ENCODE results near the gene DIAPH2. TPM values are rescaled to one million over a fixed set of nuclear protein-coding genes. Genes with fewer than 3 reads are reported as not detected.
"Not testable (repeated sequence)": the region's sequence is repeated elsewhere in the genome, so short reads cannot be mapped to it uniquely, and the experiment has no call there.

DIAPH2 gene
- total RNA-seq, 2 experiments from 2014 or later, result 11.0 to 11.8 TPM

DNA sequence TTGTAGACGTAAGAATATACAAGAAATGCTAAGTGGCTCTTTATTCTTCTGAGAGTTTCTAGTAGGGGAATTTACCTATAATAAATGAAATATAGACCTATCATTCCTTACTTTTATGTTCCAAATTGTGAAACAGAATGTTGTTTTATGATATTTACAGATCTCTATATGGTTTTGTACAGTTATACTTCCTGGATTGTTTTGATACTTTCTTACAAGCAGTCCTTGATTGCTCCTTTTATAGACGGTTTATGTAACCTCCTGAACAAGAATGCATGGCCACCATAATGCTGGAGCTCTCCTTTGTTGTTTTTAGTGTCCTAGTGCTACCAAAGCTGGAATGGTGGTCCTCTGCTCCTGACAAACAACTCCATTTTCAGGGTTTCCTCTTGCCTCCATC is 107.4 kb downstream of the DIAPH2 start:
- H3K27ac Mint-ChIP-seq, result no peak overlapping the region
- no peaks in the 10 kb centered on the region for H3K27me3 Mint-ChIP-seq
- no peaks in the 10 kb centered on the region for H3K36me3 Mint-ChIP-seq (ENCODE audit: low read depth)
- no peaks in the 10 kb centered on the region for H3K9me3 Mint-ChIP-seq
- ChIA-PET POLR2A (no interaction called here), CTCF (no interaction called here)
- H3K4me1 Mint-ChIP-seq, result no peaks in the 10 kb centered on the region
- no peak overlapping the region for H3K4me3 Mint-ChIP-seq
- no peak for DNase-seq

DNA sequence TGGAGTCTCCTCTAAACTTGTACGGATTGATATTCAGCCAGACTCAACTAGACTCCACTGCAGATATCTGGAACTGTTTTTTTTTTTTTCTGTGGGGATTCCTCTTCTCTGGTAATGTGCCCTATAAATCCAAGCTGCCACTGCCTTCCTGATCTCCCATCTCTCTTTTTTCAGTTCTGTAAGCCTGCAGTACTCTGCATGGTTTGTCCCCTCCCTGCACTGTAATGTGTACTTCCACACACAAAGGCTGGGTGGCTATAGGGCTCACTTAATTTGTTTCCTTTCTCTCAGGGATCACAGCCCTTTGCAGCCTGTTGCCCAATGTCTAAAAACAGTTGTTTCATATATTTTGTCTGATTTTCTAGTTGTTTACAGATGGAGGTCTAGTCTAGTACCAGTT is 114.3 kb downstream of the DIAPH2 start:
- Mint-ChIP-seq H3K4me1 (no peaks in the 10 kb centered on the region), H3K36me3 (ENCODE audit: low read depth) (no peaks in the 10 kb centered on the region), H3K9me3 (no peaks in the 10 kb centered on the region), H3K27ac (no peak overlapping the region), H3K27me3 (no peaks in the 10 kb centered on the region), H3K4me3 (no peak overlapping the region)
- DNase-seq, result no peak
- POLR2A ChIA-PET, result no interaction called here
- CTCF ChIA-PET, result no interaction called here

DNA sequence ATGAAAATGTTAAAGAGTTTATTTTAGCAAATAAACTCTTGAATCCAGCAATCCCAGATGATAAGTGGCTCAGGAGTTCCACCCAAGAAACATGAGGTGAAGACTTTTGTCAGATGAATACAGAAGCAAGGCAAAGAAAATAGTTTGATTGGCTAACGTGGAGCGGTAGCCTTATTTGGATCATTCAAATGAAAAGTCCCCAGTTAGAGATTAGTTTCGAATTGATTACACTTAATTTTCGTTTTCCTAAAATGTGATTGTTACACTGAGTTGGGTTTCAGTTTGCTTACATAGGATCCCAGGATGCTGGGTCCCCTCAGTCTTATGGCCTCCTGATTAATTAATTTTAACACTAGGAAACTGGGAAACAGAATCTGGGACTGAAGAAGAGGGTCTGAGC is 122.7 kb downstream of the DIAPH2 start:
- H3K9me3 Mint-ChIP-seq, result no peaks in the 10 kb centered on the region
- no peak overlapping the region for H3K4me3 Mint-ChIP-seq
- no peaks in the 10 kb centered on the region for H3K36me3 Mint-ChIP-seq (ENCODE audit: low read depth)
- H3K27me3 Mint-ChIP-seq, result no peaks in the 10 kb centered on the region
- DNase-seq, result no peak
- no peak overlapping the region for H3K27ac Mint-ChIP-seq
- ChIA-PET POLR2A (no interaction called here), CTCF (no interaction called here)
- no peaks in the 10 kb centered on the region for H3K4me1 Mint-ChIP-seq

DNA sequence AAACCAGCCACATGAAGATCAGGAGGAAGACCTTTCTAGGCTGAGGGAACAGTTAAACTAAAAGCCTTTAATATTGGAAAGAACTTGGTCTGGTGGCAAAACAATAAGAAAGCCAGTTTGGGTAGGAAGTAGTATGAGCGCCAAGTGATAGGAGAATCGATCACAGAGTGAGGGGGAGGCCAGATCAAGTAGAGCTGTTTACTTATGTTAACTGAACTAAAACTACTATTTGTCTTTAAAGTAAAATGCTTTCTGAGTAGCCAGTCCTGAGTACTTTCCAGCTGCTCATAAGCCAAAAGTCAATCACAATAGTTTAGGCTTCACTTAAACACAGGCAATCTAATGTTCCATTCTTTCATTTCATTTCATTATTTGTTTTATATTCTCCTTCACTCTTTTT is 136.3 kb downstream of the DIAPH2 start:
- no peaks in the 10 kb centered on the region for H3K4me1 Mint-ChIP-seq
- no peak for DNase-seq
- no peaks in the 10 kb centered on the region for H3K27me3 Mint-ChIP-seq
- POLR2A ChIA-PET, result no interaction called here
- H3K4me3 Mint-ChIP-seq, result no peak overlapping the region
- no peak overlapping the region for H3K27ac Mint-ChIP-seq
- peaks cover 5% of the 10 kb centered on the region for H3K36me3 Mint-ChIP-seq (ENCODE audit: low read depth)
- peaks cover under 1% of the 10 kb centered on the region for H3K9me3 Mint-ChIP-seq
- CTCF ChIA-PET, result no interaction called here

DNA sequence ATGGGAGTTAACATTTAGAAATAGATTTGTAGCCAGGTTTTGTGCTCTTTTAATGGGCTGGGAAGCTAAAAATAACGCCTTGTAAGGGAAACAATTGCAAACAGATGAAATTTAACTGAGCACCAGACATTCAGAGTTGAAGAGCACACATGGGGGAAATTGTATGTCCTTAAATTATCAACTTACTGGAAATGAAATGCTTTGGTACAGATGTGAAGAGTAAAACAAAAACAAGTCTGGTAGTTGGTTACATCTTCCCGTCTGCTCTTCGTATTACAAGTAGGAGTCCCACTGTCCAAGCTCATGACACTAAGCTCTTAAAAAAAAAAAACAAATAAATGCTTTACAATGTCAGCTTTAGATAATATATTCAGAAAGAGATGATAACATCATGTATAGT is 139.5 kb downstream of the DIAPH2 start:
- Mint-ChIP-seq H3K4me1 (no peaks in the 10 kb centered on the region), H3K4me3 (no peak overlapping the region), H3K9me3 (no peaks in the 10 kb centered on the region), H3K27ac (no peak overlapping the region), H3K36me3 (ENCODE audit: low read depth) (no peaks in the 10 kb centered on the region), H3K27me3 (no peaks in the 10 kb centered on the region)
- ChIA-PET POLR2A (no interaction called here), CTCF (no interaction called here)
- no peak for DNase-seq

DNA sequence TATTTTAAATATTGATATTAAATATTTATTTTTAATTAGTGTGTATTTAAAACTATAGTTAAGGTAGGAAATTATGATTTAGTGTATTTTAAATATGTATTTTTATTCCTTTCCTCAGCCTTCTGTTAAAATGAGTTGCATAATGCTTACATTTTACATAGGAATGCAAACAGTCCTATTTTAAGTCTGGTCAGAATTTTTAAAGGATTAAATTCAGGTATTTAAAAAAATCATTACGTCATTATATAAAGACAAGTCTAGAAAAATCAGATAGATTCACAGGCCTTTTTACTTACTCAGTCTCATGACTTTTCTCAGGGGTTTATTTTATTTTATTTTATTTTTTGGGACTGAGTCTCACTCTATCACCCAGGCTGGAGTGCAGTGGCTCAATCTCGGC is 148.7 kb downstream of the DIAPH2 start:
- ChIA-PET CTCF (no interaction called here), POLR2A (no interaction called here)
- Mint-ChIP-seq H3K27me3 (no peaks in the 10 kb centered on the region), H3K27ac (no peak overlapping the region), H3K4me3 (no peak overlapping the region), H3K36me3 (ENCODE audit: low read depth) (no peaks in the 10 kb centered on the region), H3K4me1 (no peaks in the 10 kb centered on the region), H3K9me3 (no peaks in the 10 kb centered on the region)
- DNase-seq, result no peak

DNA sequence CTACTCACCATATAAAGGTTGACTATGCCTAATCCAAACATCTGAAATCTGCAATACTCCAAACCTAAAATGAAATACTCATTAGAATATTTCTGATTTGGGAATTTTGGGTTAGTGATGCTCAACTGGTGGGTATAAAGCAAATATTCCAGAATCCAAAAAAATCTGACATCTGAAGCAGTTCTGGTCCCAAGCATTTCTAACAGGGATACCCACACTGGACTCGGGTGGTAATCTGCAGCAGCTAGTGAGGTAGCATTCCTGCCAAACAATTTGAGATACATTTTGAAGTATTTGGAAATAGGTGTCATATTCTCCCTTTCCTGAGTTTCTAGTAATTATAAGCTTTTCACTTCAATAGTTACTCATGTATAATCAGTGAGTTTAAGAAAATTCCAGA is 149.5 kb downstream of the DIAPH2 start:
- CTCF ChIA-PET, result no interaction called here
- Mint-ChIP-seq H3K4me3 (no peak overlapping the region), H3K4me1 (no peaks in the 10 kb centered on the region), H3K36me3 (ENCODE audit: low read depth) (no peaks in the 10 kb centered on the region), H3K27ac (no peak overlapping the region), H3K9me3 (no peaks in the 10 kb centered on the region), H3K27me3 (no peaks in the 10 kb centered on the region)
- POLR2A ChIA-PET, result no interaction called here
- DNase-seq, result no peak

DNA sequence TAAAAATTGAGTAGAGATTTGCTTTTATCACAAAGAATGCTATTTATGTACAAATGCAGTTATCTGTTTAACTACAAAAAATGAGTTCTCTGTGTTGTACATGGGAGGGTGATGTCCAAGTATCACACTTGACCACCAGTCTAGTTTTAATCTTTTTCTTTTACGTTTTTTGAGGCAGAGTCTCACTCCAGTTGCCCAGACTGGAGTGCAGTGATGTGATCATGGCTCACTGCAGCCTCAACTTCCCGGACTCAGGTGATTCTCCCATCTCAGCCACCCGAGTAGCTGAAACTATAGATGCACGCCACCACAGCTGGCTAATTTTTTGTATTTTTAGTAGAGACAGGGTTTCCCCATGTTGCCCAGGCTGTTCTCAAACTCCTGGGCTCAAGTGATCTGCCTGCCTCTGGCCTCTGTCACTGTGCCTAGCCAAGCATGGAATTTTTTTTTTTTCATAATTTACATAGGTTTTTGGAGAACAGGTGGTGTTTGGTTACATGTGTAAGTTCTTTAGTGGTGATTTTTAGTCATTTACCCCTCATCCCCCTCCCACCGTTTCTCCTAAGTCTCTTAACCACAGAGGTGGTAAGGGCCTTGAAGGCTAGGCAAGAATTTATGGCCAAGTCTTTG is 151.1 kb downstream of the DIAPH2 start:
- Mint-ChIP-seq H3K27me3 (no peaks in the 10 kb centered on the region), H3K4me3 (no peak overlapping the region), H3K4me1 (no peaks in the 10 kb centered on the region), H3K9me3 (no peaks in the 10 kb centered on the region), H3K36me3 (ENCODE audit: low read depth) (no peaks in the 10 kb centered on the region), H3K27ac (no peak overlapping the region)
- POLR2A ChIA-PET, result no interaction called here
- CTCF ChIA-PET, result no interaction called here
- DNase-seq, result no peak

DNA sequence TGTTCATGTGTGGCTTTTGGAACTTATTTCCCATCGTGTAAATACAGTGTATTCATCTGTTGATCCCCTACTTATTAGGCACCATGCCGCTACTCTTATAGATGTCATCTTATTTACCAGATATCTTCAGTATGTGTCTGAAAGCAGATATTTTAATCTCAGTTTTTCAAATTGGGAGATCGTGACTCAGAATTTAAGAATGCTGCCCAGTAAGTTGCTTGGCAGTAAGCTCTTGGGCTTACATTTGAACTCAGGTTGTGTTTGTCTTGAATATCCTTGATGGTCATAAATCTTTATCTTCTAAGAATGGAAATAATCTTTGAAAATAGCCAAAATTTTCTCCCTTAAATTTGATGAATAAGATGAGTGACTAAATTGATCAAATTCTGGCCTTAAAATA is 153.2 kb downstream of the DIAPH2 start:
- H3K36me3 Mint-ChIP-seq (ENCODE audit: low read depth), result no peaks in the 10 kb centered on the region
- H3K9me3 Mint-ChIP-seq, result no peaks in the 10 kb centered on the region
- ChIA-PET CTCF (no interaction called here), POLR2A (interaction anchor here (1.3 kb wide), 1 partner anchor 11 kb away, joined by 4 read pairs; no protein-coding TSS in a partner anchor)
- no peaks in the 10 kb centered on the region for H3K27me3 Mint-ChIP-seq
- no peaks in the 10 kb centered on the region for H3K4me1 Mint-ChIP-seq
- no peak overlapping the region for H3K4me3 Mint-ChIP-seq
- no peak for DNase-seq
- no peak overlapping the region for H3K27ac Mint-ChIP-seq

DNA sequence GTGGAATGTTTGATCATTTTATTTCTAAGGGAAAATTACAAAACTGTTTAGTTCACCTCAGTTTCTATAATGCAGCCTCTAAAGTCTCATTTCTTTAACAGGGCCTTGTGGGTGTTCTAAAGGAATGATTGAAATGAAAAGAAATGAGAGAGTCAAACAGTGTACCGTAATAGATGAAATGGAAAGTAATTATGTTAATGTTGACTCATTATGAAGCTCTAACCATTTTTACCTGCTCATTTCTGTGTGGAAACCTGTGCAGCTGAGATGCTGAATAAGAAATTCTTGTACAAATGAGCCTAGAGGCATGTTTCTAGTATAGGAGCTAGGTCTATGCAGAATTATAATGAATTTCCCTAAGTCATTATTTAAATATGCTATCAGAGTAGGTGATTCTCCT is 153.9 kb downstream of the DIAPH2 start:
- no peak overlapping the region for H3K4me3 Mint-ChIP-seq

DNA sequence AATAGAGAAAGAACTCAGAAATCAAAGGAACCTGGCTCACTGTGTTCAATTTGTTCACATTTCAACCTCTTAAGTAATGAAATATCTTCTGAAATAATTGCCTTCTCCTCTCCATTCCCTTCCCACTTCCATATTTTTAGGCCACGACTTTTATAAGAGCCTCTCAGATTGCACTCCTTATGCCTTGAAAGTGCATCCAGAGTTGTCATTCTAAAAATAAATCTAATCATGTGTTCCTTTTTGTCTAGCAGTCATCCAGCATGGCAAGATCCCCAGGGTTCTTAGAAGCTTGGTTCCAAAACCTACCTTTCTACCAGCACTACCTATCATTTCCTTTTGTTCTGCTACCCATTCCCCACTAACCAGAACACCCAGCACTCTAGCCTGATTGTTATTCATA is 156.7 kb downstream of the DIAPH2 start:
- Mint-ChIP-seq H3K4me1 (no peaks in the 10 kb centered on the region), H3K27ac (no peak overlapping the region), H3K27me3 (no peaks in the 10 kb centered on the region), H3K9me3 (no peaks in the 10 kb centered on the region), H3K4me3 (no peak overlapping the region), H3K36me3 (ENCODE audit: low read depth) (no peaks in the 10 kb centered on the region)
- POLR2A ChIA-PET, result no interaction called here
- no peak for DNase-seq
- CTCF ChIA-PET, result no interaction called here

More for the DNA sequence above, 153.9 kb downstream of the DIAPH2 start:
- H3K36me3 Mint-ChIP-seq (ENCODE audit: low read depth), result no peaks in the 10 kb centered on the region
- no peaks in the 10 kb centered on the region for H3K4me1 Mint-ChIP-seq
- ChIA-PET POLR2A (no interaction called here), CTCF (no interaction called here)
- H3K27ac Mint-ChIP-seq, result no peak overlapping the region
- H3K27me3 Mint-ChIP-seq, result no peaks in the 10 kb centered on the region
- no peak for DNase-seq
- no peaks in the 10 kb centered on the region for H3K9me3 Mint-ChIP-seq

DNA sequence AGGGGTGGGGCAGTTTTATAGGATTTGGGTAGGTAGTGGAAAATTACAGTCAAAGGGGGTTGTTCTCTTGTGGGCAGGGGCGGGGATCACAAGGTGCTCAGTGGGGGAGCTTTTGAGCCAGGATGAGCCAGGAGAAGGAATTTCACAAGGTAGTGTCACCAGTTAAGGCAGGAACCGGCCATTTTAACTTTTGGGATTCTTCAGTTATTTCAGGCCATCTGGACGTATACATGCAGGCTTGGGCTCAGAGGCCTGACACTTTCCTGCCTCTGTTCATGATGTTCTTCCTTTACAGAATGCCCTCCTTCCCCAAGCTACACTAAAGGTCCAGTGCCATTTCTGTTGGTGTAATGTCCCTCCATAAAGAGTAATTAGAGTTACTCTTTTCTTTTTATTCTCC is 157.2 kb downstream of the DIAPH2 start:
- H3K9me3 Mint-ChIP-seq; H3K4me3 Mint-ChIP-seq; H3K27ac Mint-ChIP-seq; DNase-seq; H3K4me1 Mint-ChIP-seq; CTCF ChIA-PET; H3K36me3 Mint-ChIP-seq (ENCODE audit: low read depth); POLR2A ChIA-PET; H3K27me3 Mint-ChIP-seq: not testable (repeated sequence)

DNA sequence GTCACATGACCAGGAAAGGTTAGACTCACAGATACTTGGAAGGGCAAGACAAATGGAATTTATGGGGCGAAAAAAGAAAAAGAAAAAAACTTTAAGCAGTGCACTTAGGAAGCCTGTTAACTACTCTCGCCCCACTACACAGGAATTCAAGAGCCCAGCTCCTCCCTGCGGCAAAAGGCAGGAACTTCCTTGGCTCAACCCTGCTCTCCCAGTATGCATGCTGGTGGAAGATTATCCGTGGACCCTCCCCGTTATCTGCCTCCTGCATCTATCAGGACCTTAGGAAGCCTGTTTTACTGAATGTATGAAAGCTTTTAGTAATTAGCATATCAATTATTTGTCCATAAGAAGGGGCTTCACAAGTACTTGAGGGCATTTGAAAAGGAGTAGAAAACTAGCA is 158.9 kb downstream of the DIAPH2 start:
- H3K27ac Mint-ChIP-seq, result no peak overlapping the region
- H3K27me3 Mint-ChIP-seq, result no peaks in the 10 kb centered on the region
- H3K4me1 Mint-ChIP-seq, result no peaks in the 10 kb centered on the region
- ChIA-PET POLR2A (no interaction called here), CTCF (no interaction called here)
- no peaks in the 10 kb centered on the region for H3K9me3 Mint-ChIP-seq
- DNase-seq, result no peak
- no peak overlapping the region for H3K4me3 Mint-ChIP-seq
- no peaks in the 10 kb centered on the region for H3K36me3 Mint-ChIP-seq (ENCODE audit: low read depth)

DNA sequence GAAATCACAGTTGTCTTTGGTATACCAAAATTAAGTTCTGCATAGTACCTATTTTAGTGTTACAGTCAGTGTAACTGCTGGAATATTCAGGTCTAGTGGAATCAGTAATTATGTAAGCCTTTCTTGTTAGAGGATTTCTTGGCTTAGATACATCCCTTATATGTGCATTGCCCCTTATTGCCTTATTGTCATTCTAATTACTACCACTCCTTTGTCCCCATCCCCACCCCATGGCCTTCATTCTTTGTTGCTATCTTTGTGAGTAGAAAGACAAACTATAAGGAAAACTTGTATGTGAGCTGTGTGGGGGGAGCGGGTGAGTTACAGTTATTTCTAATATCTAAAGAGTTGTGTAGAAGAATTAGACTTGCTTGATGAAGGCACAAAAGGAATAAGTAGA is 162.2 kb downstream of the DIAPH2 start:
- H3K9me3 Mint-ChIP-seq, result no peaks in the 10 kb centered on the region
- H3K4me3 Mint-ChIP-seq, result no peak overlapping the region
- no peak for DNase-seq
- ChIA-PET POLR2A (no interaction called here), CTCF (no interaction called here)
- no peak overlapping the region for H3K27ac Mint-ChIP-seq
- no peaks in the 10 kb centered on the region for H3K4me1 Mint-ChIP-seq
- H3K36me3 Mint-ChIP-seq (ENCODE audit: low read depth), result no peaks in the 10 kb centered on the region
- no peaks in the 10 kb centered on the region for H3K27me3 Mint-ChIP-seq

DNA sequence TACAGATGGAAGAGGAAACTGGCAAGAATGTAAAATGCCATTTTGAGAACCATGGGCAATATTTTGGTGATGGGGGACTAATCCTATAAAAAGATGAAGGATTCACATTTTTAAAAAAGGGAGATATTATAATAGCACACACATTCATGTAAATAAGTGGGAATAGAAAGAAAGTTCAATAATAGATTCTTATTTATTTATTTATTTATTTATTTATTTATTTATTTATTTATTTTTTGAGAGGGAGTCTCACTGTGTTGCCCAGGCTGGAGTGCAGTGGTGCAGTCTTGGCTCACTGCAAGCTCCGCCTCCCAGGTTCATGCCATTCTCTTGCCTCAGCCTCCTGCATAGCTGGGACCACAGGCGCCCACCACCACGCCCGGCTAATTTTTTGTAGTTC is 174.8 kb downstream of the DIAPH2 start:
- H3K4me1 Mint-ChIP-seq; POLR2A ChIA-PET; H3K27me3 Mint-ChIP-seq; H3K27ac Mint-ChIP-seq; DNase-seq; H3K36me3 Mint-ChIP-seq (ENCODE audit: low read depth); CTCF ChIA-PET; H3K9me3 Mint-ChIP-seq; H3K4me3 Mint-ChIP-seq: not testable (repeated sequence)
